OCI-LY1 (cell line): ENCODE results near the gene H6PD.
A peak's percentile ranks its signal among the peaks of the same experiment; 100 is the strongest.

Source experiments
- H2AFZ ChIP-seq: fragments of 200-600 bp; sonication (generic), shearing (Covaris generic); 2 replicates; pipeline ENCODE4 v1.6.0; 2014; ENCODE audit warnings: antibody characterized with exemption, mild to moderate bottlenecking, low read length
- H3F3A ChIP-seq: fragments of 200-600 bp; sonication (generic), shearing (Covaris generic); 2 replicates; pipeline ENCODE4 v1.6.0; 2014; ENCODE audit warnings: mild to moderate bottlenecking, antibody characterized with exemption, low read length, moderate library complexity; ENCODE audit not compliant: insufficient read depth
- H3K27ac ChIP-seq: fragments of 200-600 bp; sonication (generic); 2 replicates; pipeline ENCODE4 v1.5.1; 2014; ENCODE audit warnings: low read length, mixed run types, mild to moderate bottlenecking, low read depth; ENCODE audit not compliant: poor library complexity, severe bottlenecking
- H3K27me3 ChIP-seq: fragments of 200-600 bp; sonication (generic); 2 replicates; pipeline ENCODE4 v1.6.0; 2014; ENCODE audit warnings: antibody characterized with exemption, mild to moderate bottlenecking, low read length, moderate library complexity; ENCODE audit not compliant: insufficient read depth
- H3K36me3 ChIP-seq: fragments of 200-600 bp; sonication (generic); 2 replicates; pipeline ENCODE4 v1.6.1; 2014; ENCODE audit warnings: mild to moderate bottlenecking, antibody characterized with exemption, low read length, moderate library complexity, mixed read lengths; ENCODE audit not compliant: insufficient read depth
- H3K4me1 ChIP-seq: fragments of 200-600 bp; sonication (generic); 2 replicates; pipeline ENCODE4 v1.5.1; 2014; ENCODE audit warnings: mild to moderate bottlenecking, low read length, moderate library complexity; ENCODE audit not compliant: insufficient read depth, severe bottlenecking
- H3K4me2 ChIP-seq: fragments of 200-600 bp; sonication (generic), shearing (Covaris generic); 2 replicates; pipeline ENCODE4 v1.6.1; 2014; ENCODE audit warnings: low read length
- H3K4me3 ChIP-seq: fragments of 200-600 bp; sonication (generic); 2 replicates; pipeline ENCODE4 v1.5.1; 2014; ENCODE audit warnings: low read length, low read depth, mild to moderate bottlenecking, mixed read lengths; ENCODE audit not compliant: poor library complexity, severe bottlenecking
- H3K79me2 ChIP-seq: fragments of 200-600 bp; shearing (Covaris generic); 2 replicates; pipeline ENCODE4 v1.6.1; 2016; ENCODE audit warnings: mixed run types, low read length, mixed read lengths; ENCODE audit not compliant: insufficient read depth
- H3K9ac ChIP-seq: fragments of 200-600 bp; sonication (generic), shearing (Covaris generic); 2 replicates; pipeline ENCODE4 v1.6.1; 2014; ENCODE audit warnings: mild to moderate bottlenecking, low read length, mixed read lengths
- H3K9me2 ChIP-seq: fragments of 200-600 bp; sonication (generic), shearing (Covaris generic); 2 replicates; pipeline ENCODE4 v1.6.1; 2014; ENCODE audit warnings: low read depth, mild to moderate bottlenecking, low read length, mixed read lengths
- H3K9me3 ChIP-seq: fragments of 200-600 bp; shearing (Covaris generic); 2 replicates; pipeline ENCODE4 v1.6.1; 2014; ENCODE audit warnings: low read length, mixed read lengths
- H4K20me1 ChIP-seq: fragments of 200-600 bp; sonication (generic), shearing (Covaris generic); 2 replicates; pipeline ENCODE4 v1.6.0; 2016; ENCODE audit warnings: mild to moderate bottlenecking, low read length; ENCODE audit not compliant: insufficient read depth
- CTCF ChIP-seq: fragments of 200-600 bp; sonication (generic), shearing (Covaris generic); IDR thresholded peaks from 2 replicates; pipeline ENCODE4 v1.5.1; 2017; ENCODE audit warnings: mild to moderate bottlenecking, antibody characterized with exemption, low read length, moderate library complexity, mixed read lengths
- EZH2 ChIP-seq: fragments of 200-600 bp; sonication (generic), shearing (Covaris generic); IDR thresholded peaks from 2 replicates; pipeline ENCODE4 v1.8.0; 2017; ENCODE audit warnings: borderline replicate concordance, mixed run types, mild to moderate bottlenecking, antibody characterized with exemption, low read length, moderate library complexity, mixed read lengths

Gene H6PD

GRCh38 chr1:9196129-9197040, 38.2 kb upstream of the H6PD start:
- Histone ChIP-seq H3K9me2 (no peaks in the 10 kb centered on the region), H2AFZ (no peak overlapping the region), H3K36me3 (no peaks in the 10 kb centered on the region), H3K27ac (no peak overlapping the region), H3K4me1 (peaks cover 11% of the 10 kb centered on the region), H3F3A (no peaks in the 10 kb centered on the region), H3K9me3 (no peaks in the 10 kb centered on the region), H4K20me1 (no peaks in the 10 kb centered on the region), H3K4me3 (no peak overlapping the region), H3K79me2 (no peaks in the 10 kb centered on the region), H3K27me3 (peaks cover 17% of the 10 kb centered on the region; the same call in 1 of the 2 replicates), H3K9ac (no peak overlapping the region), H3K4me2 (no peak overlapping the region)
- peak; percentile 84 for TF ChIP-seq CTCF
- no peak for TF ChIP-seq EZH2

GRCh38 chr1:9197186-9198099, 37.1 kb upstream of the H6PD start:
- Histone ChIP-seq H3K9ac (no peak overlapping the region), H3K36me3 (no peaks in the 10 kb centered on the region), H3F3A (no peaks in the 10 kb centered on the region), H2AFZ (no peak overlapping the region), H3K4me2 (no peak overlapping the region), H3K27ac (no peak overlapping the region), H3K79me2 (no peaks in the 10 kb centered on the region), H3K9me3 (no peaks in the 10 kb centered on the region), H3K4me1 (peaks cover 11% of the 10 kb centered on the region), H3K27me3 (peaks cover 20% of the 10 kb centered on the region), H3K9me2 (no peaks in the 10 kb centered on the region), H3K4me3 (no peak overlapping the region), H4K20me1 (no peaks in the 10 kb centered on the region)
- TF ChIP-seq CTCF, result no peak
- TF ChIP-seq EZH2, result no peak

- Histone ChIP-seq H3K4me3 (no peak overlapping the region), H3K9me2 (no peaks in the 10 kb centered on the region), H3K27ac (no peak overlapping the region), H3K4me2 (no peak overlapping the region), H3K9ac (no peak overlapping the region), H3F3A (no peaks in the 10 kb centered on the region), H3K79me2 (no peaks in the 10 kb centered on the region), H3K9me3 (no peaks in the 10 kb centered on the region), H3K27me3 (peaks cover 26% of the 10 kb centered on the region), H3K4me1 (no peaks in the 10 kb centered on the region), H3K36me3 (no peaks in the 10 kb centered on the region), H2AFZ (no peak overlapping the region), H4K20me1 (no peaks in the 10 kb centered on the region)
- TF ChIP-seq EZH2, result no peak
- TF ChIP-seq CTCF, result 0 out of 2 replicates have a peak, but pooled peaks have one; percentile 5
Measured at GRCh38 chr1:9198538-9199361, 35.8 kb upstream of the H6PD start.
